ENCODE results near the gene ENOX1. TPM values are rescaled to one million over a fixed set of nuclear protein-coding genes. Genes with fewer than 3 reads are reported as not detected.

Gene ENOX1
- total RNA-seq, 1 experiment from 2014 or later = 0.95 TPM

- Histone ChIP-seq H3K27ac (ENCODE audit: low read length) (peak overlapping the region; percentile 95), H3K27me3 (ENCODE audit: low read length) (no peaks in the 10 kb centered on the region), H3K9ac (ENCODE audit: low read length) (peak overlapping the region; percentile 68), H3K9me2 (replicated peaks; ENCODE audit: low read length) (no peaks in the 10 kb centered on the region), H3K36me3 (ENCODE audit: low read depth, low read length) (no peaks in the 10 kb centered on the region), H3K79me2 (ENCODE audit: low read length) (no peaks in the 10 kb centered on the region), H3K4me3 (ENCODE audit: low read length) (peak overlapping the region; percentile 63), H4K20me1 (ENCODE audit: low read length) (no peaks in the 10 kb centered on the region), H2AFZ (ENCODE audit: low read length) (peak overlapping the region; percentile 49; the same call in 1 of the 2 replicates), H3K9me3 (ENCODE audit: low read length) (no peaks in the 10 kb centered on the region), H3K4me2 (ENCODE audit: low read length) (peak overlapping the region; percentile 95), H3F3A (ENCODE audit: low read length, unreplicated experiment) (no peaks in the 10 kb centered on the region), H3K4me1 (ENCODE audit: insufficient read depth, low read length) (peaks cover 29% of the 10 kb centered on the region)
- CTCF ChIA-PET = interaction anchor here (0.6 to 1.3 kb wide), 9 partner anchors 9 to 719 kb away, joined by 3 to 5 read pairs (median 3); no protein-coding TSS in a partner anchor
- peak; percentile 66 for ATAC-seq
- TF ChIP-seq EZH2 (IDR thresholded peaks at IDR 0.05; ENCODE audit: low read length, unreplicated experiment) = no peak
- TF ChIP-seq EZH2phosphoT487 (IDR thresholded peaks at IDR 0.05; ENCODE audit: borderline replicate concordance, low read length) = no peak
- TF ChIP-seq CTCF (conservative IDR thresholded peaks at IDR 0.05; ENCODE audit: low read depth, low read length) = peak; percentile 63
- intact Hi-C loops (cut with micrococcal nuclease) = loop anchor here (2.0 to 10.0 kb wide), 5 partner anchors 74 to 1144 kb away; partner anchors contain the start of genes CCDC122 and LACC1
- no TSS peak for BruUV-seq (replicated peaks)
- POLR2A ChIA-PET (ENCODE audit: unreplicated experiment) = no interaction called here
- peak; percentile 82 for DNase-seq
These were observed 17.8 kb upstream of the ENOX1 start for GRCh38 chr13:43804461-43805070.

DNA sequence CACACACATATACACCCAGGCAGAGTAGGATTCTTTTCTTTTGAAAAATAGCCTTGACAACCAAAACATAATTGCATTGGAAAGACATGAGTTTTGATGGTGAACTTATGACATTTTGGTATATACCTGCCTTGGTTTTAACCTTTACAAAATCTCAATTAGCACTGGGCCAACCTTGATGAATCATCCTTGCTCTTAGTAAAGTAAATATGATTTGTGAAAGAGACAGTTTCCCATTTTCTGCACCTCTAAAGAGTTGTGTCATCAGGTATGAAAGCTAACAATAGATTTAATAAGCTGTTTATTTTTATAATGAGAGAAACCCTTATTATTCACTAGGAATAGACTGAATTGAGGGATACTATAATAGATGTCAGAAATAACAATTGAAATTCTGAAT, 15.7 kb upstream of the ENOX1 start:
- Histone ChIP-seq H3K27ac (ENCODE audit: low read length) (no peak overlapping the region), H3K9ac (ENCODE audit: low read length) (no peak overlapping the region), H3K79me2 (ENCODE audit: low read length) (no peaks in the 10 kb centered on the region), H3K4me3 (ENCODE audit: low read length) (no peak overlapping the region), H3K9me3 (ENCODE audit: low read length) (no peaks in the 10 kb centered on the region), H3K4me2 (ENCODE audit: low read length) (peak overlapping the region; percentile 14; the same call in 1 of the 2 replicates), H2AFZ (ENCODE audit: low read length) (no peak overlapping the region), H3K9me2 (replicated peaks; ENCODE audit: low read length) (no peaks in the 10 kb centered on the region), H3K4me1 (ENCODE audit: insufficient read depth, low read length) (peaks cover 38% of the 10 kb centered on the region), H3K27me3 (ENCODE audit: low read length) (no peaks in the 10 kb centered on the region), H3K36me3 (ENCODE audit: low read depth, low read length) (no peaks in the 10 kb centered on the region), H3F3A (ENCODE audit: low read length, unreplicated experiment) (no peaks in the 10 kb centered on the region), H4K20me1 (ENCODE audit: low read length) (no peaks in the 10 kb centered on the region)
- intact Hi-C loops (cut with micrococcal nuclease) = loop anchor here (1.0 to 10.0 kb wide), 4 partner anchors 500 to 968 kb away; no protein-coding TSS in a partner anchor
- ChIA-PET CTCF (no interaction called here), POLR2A (ENCODE audit: unreplicated experiment) (interaction anchor here (0.6 kb wide), 1 partner anchor 410 kb away, joined by 4 read pairs; no protein-coding TSS in a partner anchor)
- DNase-seq (peak; percentile 53), ATAC-seq (peak; percentile 8; the same call in 1 of the 2 replicates)
- TF ChIP-seq EZH2 (IDR thresholded peaks at IDR 0.05; ENCODE audit: low read length, unreplicated experiment) = no peak
- no peak for TF ChIP-seq CTCF (conservative IDR thresholded peaks at IDR 0.05; ENCODE audit: low read depth, low read length)
- no peak for TF ChIP-seq EZH2phosphoT487 (IDR thresholded peaks at IDR 0.05; ENCODE audit: borderline replicate concordance, low read length)
- BruUV-seq (replicated peaks) = no TSS peak

- Histone ChIP-seq H2AFZ (ENCODE audit: low read length) (no peak overlapping the region), H3K4me2 (ENCODE audit: low read length) (no peak overlapping the region), H3K79me2 (ENCODE audit: low read length) (no peaks in the 10 kb centered on the region), H3K4me1 (ENCODE audit: insufficient read depth, low read length) (peaks cover 36% of the 10 kb centered on the region), H3K9me3 (ENCODE audit: low read length) (no peaks in the 10 kb centered on the region), H3K36me3 (ENCODE audit: low read depth, low read length) (no peaks in the 10 kb centered on the region), H3K27me3 (ENCODE audit: low read length) (no peaks in the 10 kb centered on the region), H3K9me2 (replicated peaks; ENCODE audit: low read length) (no peaks in the 10 kb centered on the region), H3K27ac (ENCODE audit: low read length) (no peak overlapping the region), H4K20me1 (ENCODE audit: low read length) (no peaks in the 10 kb centered on the region), H3F3A (ENCODE audit: low read length, unreplicated experiment) (no peaks in the 10 kb centered on the region), H3K4me3 (ENCODE audit: low read length) (no peak overlapping the region), H3K9ac (ENCODE audit: low read length) (no peak overlapping the region)
- intact Hi-C loops (cut with micrococcal nuclease) = loop anchor here (5.0 to 10.0 kb wide), 3 partner anchors 499 to 966 kb away; no protein-coding TSS in a partner anchor
- POLR2A ChIA-PET (ENCODE audit: unreplicated experiment) = no interaction called here
- no peak for TF ChIP-seq EZH2phosphoT487 (IDR thresholded peaks at IDR 0.05; ENCODE audit: borderline replicate concordance, low read length)
- TF ChIP-seq CTCF (conservative IDR thresholded peaks at IDR 0.05; ENCODE audit: low read depth, low read length) = no peak
- TF ChIP-seq EZH2 (IDR thresholded peaks at IDR 0.05; ENCODE audit: low read length, unreplicated experiment) = no peak
- CTCF ChIA-PET = interaction anchor here (0.6 kb wide), 1 partner anchor 1119 kb away, joined by 3 read pairs; no protein-coding TSS in a partner anchor
- ATAC-seq (no peak), DNase-seq (no peak)
- BruUV-seq (replicated peaks) = no TSS peak
These were observed 14.1 kb upstream of the ENOX1 start for GRCh38 chr13:43800828-43801227.
